Fibroblast of skin of left biceps (primary cell): ENCODE results near the gene KANTR.

Source experiments
- DNase-seq, 2 experiments: peaks; one replicate each; pipeline ENCODE4 v3.0.0-alpha.2; 2013; ENCODE audit warnings: low read depth in 2 of 2

Gene KANTR

DNA sequence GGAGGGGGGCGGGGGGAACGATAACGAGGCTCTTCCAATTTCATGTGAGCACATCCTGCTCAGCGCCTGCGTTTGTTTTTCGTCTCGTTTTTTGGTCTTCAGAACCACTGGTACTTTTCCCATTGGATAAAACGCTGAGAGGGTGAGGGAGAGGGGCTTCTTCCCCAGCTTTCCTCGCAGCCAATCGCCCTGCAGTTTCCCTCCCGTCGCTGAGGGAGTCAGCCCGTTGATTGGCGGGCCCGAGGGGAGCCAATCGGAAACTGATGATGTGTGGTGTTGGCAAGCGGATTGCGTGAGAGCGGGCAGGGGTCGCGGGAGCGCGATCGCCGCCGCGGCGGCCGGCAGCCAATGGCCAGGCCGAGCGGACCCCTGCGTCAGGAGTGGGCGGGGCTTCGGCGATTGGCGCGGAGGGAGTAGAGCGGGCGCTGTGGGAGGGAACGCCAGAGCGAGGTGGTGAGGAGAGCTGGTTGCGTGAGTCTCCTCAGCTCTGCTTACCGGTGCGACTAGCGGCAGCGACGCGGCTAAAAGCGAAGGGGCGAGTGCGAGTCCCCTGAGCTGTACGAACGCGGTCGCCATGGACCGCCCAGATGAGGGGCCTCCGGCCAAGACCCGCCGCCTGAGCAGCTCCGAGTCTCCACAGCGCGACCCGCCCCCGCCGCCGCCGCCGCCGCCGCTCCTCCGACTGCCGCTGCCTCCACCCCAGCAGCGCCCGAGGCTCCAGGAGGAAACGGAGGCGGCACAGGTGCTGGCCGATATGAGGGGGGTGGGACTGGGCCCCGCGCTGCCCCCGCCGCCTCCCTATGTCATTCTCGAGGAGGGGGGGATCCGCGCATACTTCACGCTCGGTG is 11.8 kb upstream of the KANTR start, which contains the start of gene TSPYL2:
Gene TSPYL2 (plus strand): TSS at position 443 of the 848 bp plus-strand sequence. CDS start 132 bp downstream, at position 575.
- DNase-seq, result peak; percentile 96 to 97

DNA sequence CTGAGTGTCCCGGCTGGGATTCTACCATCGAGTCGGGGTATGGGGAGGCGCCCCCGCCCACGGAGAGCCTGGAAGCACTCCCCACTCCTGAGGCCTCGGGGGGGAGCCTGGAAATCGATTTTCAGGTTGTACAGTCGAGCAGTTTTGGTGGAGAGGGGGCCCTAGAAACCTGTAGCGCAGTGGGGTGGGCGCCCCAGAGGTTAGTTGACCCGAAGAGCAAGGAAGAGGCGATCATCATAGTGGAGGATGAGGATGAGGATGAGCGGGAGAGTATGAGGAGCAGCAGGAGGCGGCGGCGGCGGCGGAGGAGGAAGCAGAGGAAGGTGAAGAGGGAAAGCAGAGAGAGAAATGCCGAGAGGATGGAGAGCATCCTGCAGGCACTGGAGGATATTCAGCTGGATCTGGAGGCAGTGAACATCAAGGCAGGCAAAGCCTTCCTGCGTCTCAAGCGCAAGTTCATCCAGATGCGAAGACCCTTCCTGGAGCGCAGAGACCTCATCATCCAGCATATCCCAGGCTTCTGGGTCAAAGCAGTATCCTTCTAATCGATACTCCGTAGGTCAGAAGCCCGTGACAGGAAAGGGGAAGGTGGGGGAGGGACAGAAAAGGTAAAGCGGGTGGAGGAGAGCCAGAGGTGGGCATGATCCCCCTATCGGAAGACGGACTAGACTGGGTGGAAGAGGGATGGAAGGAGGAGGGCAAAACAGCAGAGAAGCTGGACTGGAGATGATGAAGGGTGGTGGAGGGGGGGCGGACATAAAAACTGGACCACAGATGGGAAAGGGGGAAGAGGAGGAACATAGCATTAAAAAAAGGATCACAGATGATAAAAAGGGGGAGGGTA is 10.9 kb upstream of the KANTR start:
- DNase-seq, result no peak

DNA sequence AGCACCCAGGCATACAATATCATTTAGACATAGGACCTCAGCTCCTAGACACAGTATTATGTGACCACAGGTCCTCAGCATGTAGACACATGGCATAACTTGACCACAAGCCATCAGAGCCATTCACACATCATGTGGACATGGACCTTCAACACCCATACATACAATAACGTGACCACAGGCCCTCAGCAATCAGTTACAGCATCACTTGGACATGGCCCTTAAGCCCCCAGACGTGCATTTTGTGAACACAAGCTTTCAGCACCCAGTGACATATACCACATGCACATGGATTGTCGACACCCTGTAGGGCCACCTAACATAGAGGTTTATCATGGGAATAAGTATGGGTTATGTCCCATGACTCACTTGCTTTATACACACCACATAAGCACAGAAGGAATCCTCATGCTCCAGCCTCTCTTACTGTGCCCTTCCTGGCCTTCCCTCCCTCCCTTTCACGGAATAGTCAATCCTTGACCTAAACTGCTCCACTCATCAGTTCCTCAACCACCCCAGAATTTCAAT is 9.8 kb upstream of the KANTR start:
- DNase-seq, result no peak

DNA sequence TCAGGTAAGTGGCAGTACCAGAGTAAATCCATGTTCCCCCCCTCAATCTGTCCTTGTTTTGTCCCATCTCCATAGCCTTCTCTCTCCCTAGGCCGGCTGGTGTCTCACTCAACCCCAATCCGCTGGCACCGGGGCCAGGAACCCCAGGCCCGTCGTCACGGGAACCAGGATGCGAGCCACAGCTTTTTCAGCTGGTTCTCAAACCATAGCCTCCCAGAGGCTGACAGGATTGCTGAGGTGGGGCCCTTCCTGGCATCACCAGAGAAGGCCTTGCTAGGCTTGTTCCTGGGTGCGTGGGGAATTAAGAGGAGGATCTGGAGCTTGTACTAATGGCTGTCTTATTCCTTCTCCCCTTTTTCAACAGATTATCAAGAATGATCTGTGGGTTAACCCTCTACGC is 9.1 kb upstream of the KANTR start:
- no peak for DNase-seq

DNA sequence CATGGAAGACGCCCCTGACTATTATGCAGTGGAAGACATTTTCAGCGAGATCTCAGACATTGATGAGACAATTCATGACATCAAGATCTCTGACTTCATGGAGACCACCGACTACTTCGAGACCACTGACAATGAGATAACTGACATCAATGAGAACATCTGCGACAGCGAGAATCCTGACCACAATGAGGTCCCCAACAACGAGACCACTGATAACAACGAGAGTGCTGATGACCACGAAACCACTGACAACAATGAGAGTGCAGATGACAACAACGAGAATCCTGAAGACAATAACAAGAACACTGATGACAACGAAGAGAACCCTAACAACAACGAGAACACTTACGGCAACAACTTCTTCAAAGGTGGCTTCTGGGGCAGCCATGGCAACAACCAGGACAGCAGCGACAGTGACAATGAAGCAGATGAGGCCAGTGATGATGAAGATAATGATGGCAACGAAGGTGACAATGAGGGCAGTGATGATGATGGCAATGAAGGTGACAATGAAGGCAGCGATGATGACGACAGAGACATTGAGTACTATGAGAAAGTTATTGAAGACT is 8.2 kb upstream of the KANTR start:
- DNase-seq, result no peak

DNA sequence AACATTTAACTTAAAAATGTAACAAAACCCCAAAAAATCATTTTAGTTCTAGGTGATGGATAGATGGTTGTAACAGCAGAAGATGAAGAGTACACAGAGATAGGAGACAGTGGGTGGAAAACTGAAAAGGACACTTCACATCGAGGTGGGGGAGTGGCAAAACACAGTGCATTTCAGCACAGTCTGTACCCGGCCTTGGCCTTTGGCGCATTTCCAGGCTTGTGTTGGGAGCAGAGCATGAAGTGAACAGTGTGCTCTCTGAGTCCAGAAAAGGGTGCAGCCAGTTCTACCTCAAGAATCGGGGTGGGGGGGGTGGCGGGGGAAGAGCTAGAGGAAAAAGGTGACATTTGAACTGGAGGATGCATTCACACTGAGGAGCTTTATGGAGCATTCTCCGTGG is 7.5 kb upstream of the KANTR start:
- no peak for DNase-seq

DNA sequence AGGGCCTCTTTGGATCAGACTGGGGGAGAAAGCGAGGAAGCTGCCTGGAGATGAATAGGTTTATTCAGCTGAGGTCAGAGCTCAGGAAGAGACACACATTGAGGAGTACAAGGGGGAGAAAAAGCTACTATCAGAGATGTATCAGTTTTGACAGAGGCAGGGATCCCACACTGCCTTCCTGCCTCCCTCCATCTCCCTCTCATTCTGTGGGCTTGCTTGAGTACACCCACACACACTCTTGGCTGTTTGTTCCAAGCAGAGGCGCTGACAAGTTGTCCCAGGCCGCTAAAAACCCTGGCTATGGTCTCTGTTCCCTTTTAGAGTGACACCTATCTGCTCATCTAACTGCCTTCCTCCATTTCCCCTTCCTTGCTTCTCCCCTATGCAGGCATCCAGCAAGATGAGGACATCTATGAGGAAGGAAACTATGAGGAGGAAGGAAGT is 6.5 kb upstream of the KANTR start:
- no peak for DNase-seq

DNA sequence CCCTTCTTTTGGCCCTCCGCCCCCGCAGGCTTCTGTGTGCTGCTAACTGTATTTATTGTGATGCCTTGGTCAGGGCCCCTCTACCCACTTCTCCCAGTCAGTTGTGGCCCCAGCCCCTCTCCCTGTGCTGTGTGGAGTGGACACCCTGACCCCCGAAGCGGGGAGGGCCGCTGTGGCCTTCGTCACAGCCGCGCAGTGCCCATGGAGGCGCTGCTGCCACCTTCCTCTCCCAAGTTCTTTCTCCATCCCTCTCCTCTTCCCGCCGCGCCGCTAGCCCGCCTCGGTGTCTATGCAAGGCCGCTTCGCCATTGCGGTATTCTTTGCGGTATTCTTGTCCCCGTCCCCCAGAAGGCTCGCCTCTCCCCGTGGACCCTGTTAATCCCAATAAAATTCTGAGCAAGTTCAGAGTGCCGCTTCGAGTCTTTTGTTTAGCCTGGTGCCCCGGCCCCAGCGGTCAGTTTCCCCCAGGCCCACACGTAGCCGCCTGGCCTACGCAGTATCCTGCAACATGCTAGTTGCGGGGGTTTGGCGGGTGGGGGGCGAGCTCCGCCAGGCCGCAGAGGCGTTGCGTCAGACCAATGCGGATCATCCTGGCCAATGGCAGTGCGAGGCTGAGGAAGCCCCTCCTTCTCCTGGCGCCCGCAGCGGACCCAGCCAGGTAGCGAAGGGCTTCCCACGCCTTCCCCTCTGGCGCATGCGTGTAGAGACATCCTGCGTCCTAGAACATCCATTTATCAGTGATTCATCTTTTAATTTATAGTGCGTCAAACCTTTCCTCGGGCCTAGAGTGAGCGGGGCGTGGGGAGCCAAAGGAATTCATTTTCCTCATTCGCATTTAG is 5.6 kb upstream of the KANTR start:
- DNase-seq, result peak; percentile 46 to 53

DNA sequence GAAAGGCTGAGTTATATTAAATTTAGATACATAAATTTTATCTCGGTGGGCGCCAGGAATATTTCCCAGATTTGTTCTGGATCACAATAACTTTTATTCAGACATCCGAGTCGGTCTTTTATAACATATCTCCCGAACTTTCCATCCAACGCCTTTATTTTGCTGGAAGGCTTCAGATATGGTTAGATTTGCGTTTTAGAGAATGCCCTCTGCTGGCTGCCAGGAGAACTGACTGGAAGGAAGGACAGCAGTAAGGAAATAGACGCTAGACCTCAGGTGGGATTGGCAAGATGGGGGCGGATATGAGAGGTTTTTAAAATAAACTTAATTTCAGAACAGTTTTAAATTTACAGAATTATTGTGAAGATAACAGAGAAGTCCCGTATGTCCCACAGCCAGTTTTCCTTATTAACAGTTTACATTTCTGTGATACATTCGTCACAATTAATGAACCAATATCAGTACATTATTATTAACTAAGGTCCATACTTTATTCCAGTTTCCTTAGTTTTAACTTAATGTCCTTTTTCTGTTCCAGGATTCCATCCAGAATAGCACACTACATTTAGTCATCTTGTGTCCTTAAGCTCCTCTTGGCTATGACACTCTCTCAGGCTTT is 4.6 kb upstream of the KANTR start:
- no peak for DNase-seq

DNA sequence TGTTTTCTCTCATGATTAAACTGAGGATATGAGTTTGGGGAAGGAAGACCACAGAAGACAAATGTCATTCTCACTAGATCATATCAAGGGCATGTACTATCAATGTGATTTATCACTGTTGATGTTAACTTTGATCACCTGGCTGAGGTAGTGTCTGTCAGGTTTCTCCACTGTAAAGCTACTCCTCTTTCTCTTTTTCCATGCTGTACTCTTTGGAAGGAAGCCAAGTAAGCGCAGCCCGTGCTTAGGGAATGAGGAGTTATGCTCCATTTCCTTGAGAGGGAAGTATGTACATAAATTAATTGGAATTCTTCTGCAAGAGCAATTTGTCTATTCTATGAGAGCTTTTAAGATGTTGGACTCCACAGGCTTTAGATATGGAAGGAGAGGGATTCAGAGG is 4.0 kb upstream of the KANTR start:
- DNase-seq, result no peak

DNA sequence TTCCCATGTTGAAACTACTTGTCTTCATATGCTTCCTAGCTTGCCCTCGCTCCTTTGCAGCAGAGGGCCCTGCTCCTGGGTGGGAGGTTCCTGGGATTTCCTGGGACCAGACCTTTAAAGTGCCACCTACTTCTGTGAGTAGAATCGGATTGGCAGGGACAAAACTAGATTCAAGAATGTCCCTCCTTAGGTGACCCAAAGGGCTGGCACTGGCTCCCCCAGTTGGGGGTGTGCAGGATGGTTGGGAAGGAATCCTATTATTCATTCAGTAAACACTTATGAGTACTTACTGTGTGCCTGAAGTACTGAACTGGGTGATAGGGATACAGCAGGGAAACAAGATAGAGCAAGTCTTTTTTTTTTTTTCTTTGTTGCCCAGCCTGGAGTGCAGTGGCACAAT is 2.6 kb upstream of the KANTR start:
- DNase-seq, result no peak

DNA sequence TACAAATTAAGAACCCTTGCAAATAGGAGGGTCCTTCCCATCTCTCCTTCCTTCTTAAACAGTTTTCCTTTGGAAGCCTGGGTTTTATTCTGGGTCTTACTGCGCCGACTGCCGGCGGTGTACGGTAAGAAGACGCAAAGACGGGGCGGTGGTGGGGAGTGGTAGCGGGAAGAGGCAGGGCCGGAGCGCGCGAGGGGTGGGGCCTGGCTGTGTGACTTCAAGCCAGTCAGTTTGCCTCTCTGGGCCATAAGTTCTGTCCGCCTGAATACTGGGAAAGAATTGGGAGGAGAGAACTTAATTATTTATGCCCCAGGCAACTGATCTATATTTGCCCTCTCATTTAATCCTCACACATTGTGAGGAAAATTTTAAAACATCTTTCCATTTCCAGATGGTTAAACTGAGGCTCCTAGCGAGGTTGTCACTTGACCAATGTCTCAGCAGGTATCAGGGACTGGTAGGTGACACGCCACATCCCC is 726 bp upstream of the KANTR start:
- DNase-seq, result no peak

DNA sequence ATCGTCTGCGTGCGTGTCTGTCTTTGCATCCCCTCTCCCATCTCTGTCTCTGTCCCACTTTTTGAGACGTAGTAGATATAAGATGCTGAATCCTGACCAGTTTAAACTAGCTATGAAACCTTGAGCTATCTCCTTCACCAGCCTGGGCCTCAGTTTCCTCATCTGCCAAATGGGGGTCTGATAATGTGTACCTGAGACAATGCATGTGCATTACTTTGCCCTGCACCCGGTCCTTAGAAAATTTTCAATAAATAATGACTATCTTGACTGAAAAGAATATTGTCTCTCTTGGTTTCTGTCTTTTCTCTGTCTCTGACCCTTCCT is 602 bp downstream of the KANTR start:
- DNase-seq, result no peak

DNA sequence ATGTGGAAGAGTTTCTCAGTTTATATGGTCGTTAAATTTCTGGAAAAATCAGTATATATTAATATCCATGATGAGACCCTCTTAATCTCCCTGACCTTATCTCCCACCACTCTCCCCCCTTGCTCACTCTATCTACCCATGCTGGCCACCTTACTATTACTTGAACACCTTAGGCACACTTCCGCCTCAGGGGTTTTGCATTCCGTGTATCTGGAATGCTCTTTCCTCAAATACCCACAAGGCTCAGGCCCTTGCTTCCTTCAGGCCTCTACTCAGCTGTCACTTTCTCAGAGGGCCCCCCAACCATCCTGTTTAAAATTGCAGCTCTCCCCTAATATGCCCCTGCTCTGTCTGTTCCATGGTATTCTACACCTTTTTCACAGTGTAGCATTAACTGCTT is 1.9 kb downstream of the KANTR start:
- no peak for DNase-seq

DNA sequence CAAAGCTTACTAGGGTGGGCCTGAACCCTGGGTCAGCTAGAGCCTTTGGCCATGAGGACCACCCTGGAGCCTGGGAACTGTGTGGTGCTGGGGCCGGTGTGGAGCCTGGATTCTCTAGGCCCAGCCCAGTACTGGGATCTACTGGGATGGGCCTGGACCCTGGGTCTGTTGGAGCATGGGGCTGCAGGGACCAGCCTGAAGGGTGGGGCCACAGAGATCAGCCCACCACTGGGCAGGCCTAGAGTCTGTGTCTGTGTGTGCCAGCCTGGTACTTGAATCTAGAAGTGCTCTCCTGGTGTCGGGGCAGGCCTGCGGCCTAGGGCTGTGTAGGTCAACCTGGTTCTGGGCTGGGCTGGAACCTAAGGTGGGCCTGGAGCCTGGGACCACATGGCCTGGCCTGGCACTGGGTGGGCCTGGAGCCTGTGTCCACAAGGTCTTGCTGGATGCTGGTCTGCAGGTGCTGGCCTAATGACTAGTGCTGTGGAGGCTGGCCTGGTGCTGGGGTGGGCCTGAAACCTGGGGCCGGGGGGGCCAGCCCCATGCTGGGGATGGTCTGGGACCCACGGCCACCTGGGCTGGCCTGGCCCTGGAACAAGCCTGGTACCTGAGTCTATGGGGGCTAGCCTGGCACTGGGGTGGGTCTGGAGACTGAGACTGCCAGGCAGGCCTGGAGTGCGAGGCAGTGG is 21.1 kb downstream of the KANTR start:
- DNase-seq, result no peak

DNA sequence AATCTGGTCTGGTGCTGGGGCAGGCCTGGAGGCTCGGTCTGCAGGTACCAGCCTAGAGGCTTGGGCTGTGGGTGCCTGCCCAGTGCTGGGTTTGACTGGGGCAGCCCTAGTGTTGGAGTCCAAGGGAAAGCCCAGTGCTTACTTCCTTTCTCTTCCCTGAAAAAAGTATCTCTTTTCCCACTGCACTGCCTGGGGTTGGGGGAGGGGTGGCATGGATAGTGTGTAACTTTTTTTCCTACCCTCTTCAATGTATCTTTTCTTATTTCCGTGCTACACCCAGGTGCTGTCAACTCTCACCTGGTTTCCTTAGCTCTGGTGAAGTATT is 21.6 kb downstream of the KANTR start:
- no peak for DNase-seq

DNA sequence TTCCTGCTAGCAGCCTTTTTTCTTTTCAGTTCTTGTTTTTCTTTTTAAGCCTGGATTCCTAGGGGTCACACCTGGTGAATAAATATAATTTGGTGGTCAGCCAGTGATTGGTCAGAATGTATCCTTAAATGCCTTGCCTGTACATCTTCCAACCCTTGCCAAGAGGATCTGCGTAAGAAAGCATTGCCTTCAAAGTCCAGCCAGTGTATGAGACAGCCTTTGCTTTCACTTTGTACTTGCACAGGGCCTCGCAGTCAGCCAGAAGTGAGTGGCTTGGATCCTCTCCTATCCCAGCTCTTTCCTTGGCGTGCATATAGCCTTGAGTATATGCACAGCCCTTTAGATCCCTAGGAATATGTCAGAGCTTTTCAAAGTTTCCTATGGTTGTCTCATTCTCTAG is 22.2 kb downstream of the KANTR start:
- no peak for DNase-seq

DNA sequence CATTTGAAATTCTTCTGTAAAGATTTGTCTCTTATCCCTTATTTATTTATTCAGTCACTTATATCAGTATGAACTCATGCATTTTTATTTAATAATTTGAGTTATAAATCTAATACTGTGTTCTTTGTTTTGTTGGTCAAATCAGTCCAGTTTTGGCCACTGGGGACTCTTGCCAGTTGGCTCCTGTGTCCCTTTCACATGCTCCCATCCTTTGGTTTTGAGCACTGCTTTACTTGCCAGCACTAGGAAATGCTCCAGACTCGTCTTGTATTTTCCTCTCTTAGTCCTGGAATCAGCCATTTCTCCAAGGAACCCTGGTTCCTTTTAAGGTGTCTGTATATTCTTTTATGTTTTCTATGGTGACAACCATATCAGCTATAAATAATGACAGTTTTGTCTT is 28.1 kb downstream of the KANTR start:
- DNase-seq, result no peak

DNA sequence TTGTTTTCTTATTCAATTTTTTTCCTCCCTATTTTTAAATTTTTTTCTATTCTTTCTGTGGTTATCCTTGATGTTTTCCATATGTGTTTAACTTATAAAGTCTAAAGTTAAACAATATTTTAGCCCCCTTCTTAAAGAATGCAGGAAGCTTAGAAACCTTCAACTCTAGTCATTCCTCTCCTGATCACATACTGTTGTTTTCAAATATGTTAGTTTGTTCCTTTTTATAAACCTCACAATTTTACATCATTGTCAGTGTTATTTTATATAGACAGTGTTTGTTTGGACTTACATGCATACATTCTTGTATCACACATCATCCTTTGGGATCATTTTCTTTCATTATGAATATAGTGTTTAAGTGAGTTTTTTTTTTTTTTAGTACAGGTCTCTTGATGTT is 31.6 kb downstream of the KANTR start:
- DNase-seq, result no peak

DNA sequence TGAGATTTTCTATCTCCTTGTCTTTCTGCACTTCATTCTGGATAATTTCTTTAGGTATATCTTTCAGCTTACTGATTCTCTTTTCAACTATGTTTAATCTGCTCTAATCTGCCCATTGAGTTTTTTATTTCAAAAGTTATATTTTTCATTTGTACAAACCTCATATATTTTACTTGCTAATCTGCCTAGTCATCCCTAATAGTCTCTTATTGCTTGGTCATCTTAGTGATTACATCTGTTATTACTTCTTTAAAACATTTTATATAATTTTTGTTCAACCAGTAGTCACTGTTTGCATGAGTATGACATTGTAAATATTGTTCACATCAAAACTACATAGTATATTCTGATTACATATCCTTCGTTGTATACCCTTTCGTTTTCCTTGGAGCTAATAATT is 32.4 kb downstream of the KANTR start:
- no peak for DNase-seq
